Measurements from ENCODE around the gene SPATA4.

Gene SPATA4

GRCh38 chr4:176193126-176193525 lies 2.3 kb downstream of the SPATA4 start:
- DNase-seq (ENCODE audit: low read depth), result no peak
- TF ChIP-seq CTCF (IDR thresholded peaks at IDR 0.05; ENCODE audit: control insufficient read depth, extremely low read depth, insufficient read depth), result no peak
- H3K4me3 ChIP-seq (ENCODE audit: low read depth, low read length), result no peak overlapping the region

GRCh38 chr4:176191974-176192373 lies 3.4 kb downstream of the SPATA4 start:
- peak; percentile 60 for TF ChIP-seq CTCF (IDR thresholded peaks at IDR 0.05; ENCODE audit: control insufficient read depth, extremely low read depth, insufficient read depth)
- DNase-seq (ENCODE audit: low read depth), result no peak
- H3K4me3 ChIP-seq (ENCODE audit: low read depth, low read length), result no peak overlapping the region

DNA sequence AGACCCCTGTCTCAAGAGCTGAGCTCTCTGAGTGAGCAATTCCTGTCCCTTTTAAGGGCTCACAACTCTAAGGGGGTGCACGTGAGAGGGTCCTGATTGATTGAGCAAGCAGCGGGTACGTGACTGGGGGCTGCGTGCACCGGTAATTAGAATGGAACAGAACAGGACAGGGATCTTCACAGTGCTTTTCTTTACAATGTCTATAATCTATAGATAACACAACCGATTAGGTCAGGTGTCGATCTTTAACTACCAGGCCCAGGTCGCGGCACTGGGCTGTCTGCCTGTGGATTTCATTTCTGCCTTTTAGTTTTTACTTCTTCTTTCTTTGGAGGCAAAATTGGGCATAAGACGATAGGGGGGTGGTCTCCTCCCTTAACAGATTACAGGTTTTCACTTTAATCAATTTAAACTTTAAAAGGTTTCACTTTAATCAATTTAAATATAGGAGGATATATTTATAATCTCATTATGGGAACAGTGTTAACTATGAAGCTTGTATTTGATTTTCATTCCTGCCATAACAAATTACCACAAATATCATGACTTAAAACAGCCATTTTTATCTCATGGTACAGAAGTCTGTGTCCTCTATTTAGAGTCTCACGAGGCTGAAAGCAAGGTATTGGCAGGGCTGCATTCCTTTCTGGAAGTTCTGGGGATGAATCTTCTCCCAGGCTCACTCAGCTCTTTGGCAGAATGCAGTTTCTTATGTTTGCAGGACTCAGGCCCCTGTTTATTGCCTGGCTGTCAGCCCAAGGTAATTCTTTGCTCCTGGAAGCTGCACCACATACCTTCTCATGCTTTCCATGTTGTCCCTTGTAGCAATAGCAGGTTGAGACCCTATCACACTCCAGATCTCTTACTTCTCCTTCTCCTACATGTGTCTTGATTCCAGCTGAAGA lies 5.2 kb downstream of the SPATA4 start:
- DNase-seq (ENCODE audit: low read depth), result peak; percentile 58
- no peak for TF ChIP-seq CTCF (IDR thresholded peaks at IDR 0.05; ENCODE audit: control insufficient read depth, extremely low read depth, insufficient read depth)
- no peak overlapping the region for H3K4me3 ChIP-seq (ENCODE audit: low read depth, low read length)

GRCh38 chr4:176188654-176189053 lies 6.7 kb downstream of the SPATA4 start:
- H3K4me3 ChIP-seq (ENCODE audit: low read depth, low read length), result no peak overlapping the region
- no peak for DNase-seq (ENCODE audit: low read depth)
- no peak for TF ChIP-seq CTCF (IDR thresholded peaks at IDR 0.05; ENCODE audit: control insufficient read depth, extremely low read depth, insufficient read depth)

DNA sequence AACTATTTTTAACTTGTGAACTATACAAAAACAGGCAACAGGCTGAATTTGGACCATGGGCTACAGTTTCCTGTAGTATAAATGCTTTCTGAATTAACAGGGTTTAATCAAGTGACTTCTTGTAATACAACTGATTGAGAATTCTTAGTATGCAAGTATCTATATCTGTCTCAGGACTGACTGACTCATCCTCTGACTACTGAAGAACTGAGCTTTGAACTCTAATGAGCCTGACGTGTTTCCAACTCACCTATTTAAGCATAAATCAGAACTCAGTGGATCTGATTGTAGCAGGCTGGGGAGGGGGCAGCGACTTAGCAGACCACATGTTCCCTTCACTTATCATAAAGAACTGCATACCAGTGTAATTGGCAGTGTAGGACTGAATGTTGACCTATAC lies 7.8 kb downstream of the SPATA4 start:
- no peak for DNase-seq (ENCODE audit: low read depth)
- TF ChIP-seq CTCF (IDR thresholded peaks at IDR 0.05; ENCODE audit: control insufficient read depth, extremely low read depth, insufficient read depth), result no peak
- no peak overlapping the region for H3K4me3 ChIP-seq (ENCODE audit: low read depth, low read length)

DNA sequence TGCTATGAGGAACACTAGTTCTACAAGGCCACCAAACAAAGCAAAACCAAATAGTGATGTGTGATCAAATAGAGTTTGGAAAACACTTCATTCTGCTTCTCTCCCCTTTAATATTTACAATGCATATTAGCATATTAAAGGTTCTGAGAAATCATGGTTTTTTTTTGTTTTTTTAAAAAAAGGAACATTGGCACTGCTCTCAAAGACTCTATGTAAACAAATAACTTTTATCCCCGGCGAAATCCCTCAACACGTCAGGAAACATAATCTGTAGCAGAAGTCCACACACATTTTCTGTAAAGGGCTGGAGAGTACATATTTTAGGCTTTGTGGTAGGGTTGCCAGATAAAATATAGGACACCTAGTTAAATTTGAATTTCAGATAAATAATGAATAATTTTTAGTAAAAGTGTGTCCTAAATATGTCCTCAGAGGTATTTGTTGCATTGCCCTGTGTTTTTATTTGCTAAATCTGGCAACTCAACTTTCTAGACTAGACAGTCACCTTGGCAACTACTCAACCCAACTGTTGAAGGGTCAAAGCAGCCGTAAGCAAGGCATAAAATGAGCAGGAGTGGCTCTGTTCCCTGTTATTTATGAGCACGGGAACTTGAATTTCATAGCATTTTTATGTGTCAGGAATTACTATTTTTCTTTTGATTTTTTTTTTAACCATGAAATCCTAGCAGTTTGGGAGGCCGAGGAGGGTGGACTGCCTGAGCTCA lies 8.6 kb downstream of the SPATA4 start:
- no peak overlapping the region for H3K4me3 ChIP-seq (ENCODE audit: low read depth, low read length)
- DNase-seq (ENCODE audit: low read depth), result no peak
- TF ChIP-seq CTCF (IDR thresholded peaks at IDR 0.05; ENCODE audit: control insufficient read depth, extremely low read depth, insufficient read depth), result no peak

Data from LNCaP clone FGC (cell line).